Nephron progenitor cell (in vitro differentiated cells): Measurements from ENCODE around the gene LMX1B.

Source experiments
- DNase-seq: peaks from one replicate; pipeline ENCODE4 v3.0.0; 2021
- H3K27ac Mint-ChIP-seq: 2 replicates; pipeline ENCODE4 v1.8.0; 2021; ENCODE audit warnings: mild to moderate bottlenecking, moderate library complexity, mixed read lengths
- H3K27me3 Mint-ChIP-seq: 2 replicates; pipeline ENCODE4 v1.8.0; 2021; ENCODE audit warnings: mild to moderate bottlenecking, low read depth, mixed read lengths; ENCODE audit not compliant: poor library complexity
- H3K36me3 Mint-ChIP-seq: 2 replicates; pipeline ENCODE4 v1.8.0; 2021; ENCODE audit warnings: low read depth, mixed read lengths
- H3K4me1 Mint-ChIP-seq: 2 replicates; pipeline ENCODE4 v1.8.0; 2021; ENCODE audit warnings: mixed read lengths
- H3K4me3 Mint-ChIP-seq: 2 replicates; pipeline ENCODE4 v1.8.0; 2021; ENCODE audit warnings: mild to moderate bottlenecking, moderate library complexity, mixed read lengths
- H3K9me3 Mint-ChIP-seq: 2 replicates; pipeline ENCODE4 v1.8.0; 2021; ENCODE audit warnings: mild to moderate bottlenecking, moderate library complexity, mixed read lengths
- CTCF ChIP-seq: fragments of 200-600 bp; sonication (generic); IDR thresholded peaks from 2 replicates; pipeline ENCODE4 v1.5.0; 2021; ENCODE audit warnings: antibody characterized with exemption

LMX1B gene

GRCh38 chr9:126695186-126695585 is 81.5 kb downstream of the LMX1B start:
- peaks cover 5% of the 10 kb centered on the region for H3K36me3 Mint-ChIP-seq
- no peak for TF ChIP-seq CTCF
- H3K4me1 Mint-ChIP-seq, result peaks cover 35% of the 10 kb centered on the region
- H3K27ac Mint-ChIP-seq, result no peak overlapping the region
- no peaks in the 10 kb centered on the region for H3K9me3 Mint-ChIP-seq
- no peak for DNase-seq
- no peak overlapping the region for H3K4me3 Mint-ChIP-seq
- H3K27me3 Mint-ChIP-seq, result peaks cover 33% of the 10 kb centered on the region

GRCh38 chr9:126695701-126696400 is 82.1 kb downstream of the LMX1B start:
- Mint-ChIP-seq H3K4me1 (peaks cover 38% of the 10 kb centered on the region), H3K9me3 (no peaks in the 10 kb centered on the region), H3K4me3 (no peak overlapping the region), H3K27me3 (peaks cover 32% of the 10 kb centered on the region), H3K27ac (no peak overlapping the region), H3K36me3 (peaks cover 5% of the 10 kb centered on the region)
- TF ChIP-seq CTCF, result no peak
- no peak for DNase-seq

- DNase-seq, result no peak
- no peak overlapping the region for H3K27ac Mint-ChIP-seq
- TF ChIP-seq CTCF, result no peak
- H3K4me3 Mint-ChIP-seq, result no peak overlapping the region
- peaks cover 38% of the 10 kb centered on the region for H3K27me3 Mint-ChIP-seq
- no peaks in the 10 kb centered on the region for H3K9me3 Mint-ChIP-seq
- peaks cover 45% of the 10 kb centered on the region for H3K4me1 Mint-ChIP-seq
- peaks cover 5% of the 10 kb centered on the region for H3K36me3 Mint-ChIP-seq
These were observed 82.8 kb downstream of the LMX1B start for GRCh38 chr9:126696401-126697145.

GRCh38 chr9:126697330-126697729 is 83.6 kb downstream of the LMX1B start:
- no peak overlapping the region for H3K4me3 Mint-ChIP-seq

GRCh38 chr9:126698251-126698650 is 84.5 kb downstream of the LMX1B start:
- no peak for TF ChIP-seq CTCF
- peaks cover 5% of the 10 kb centered on the region for H3K36me3 Mint-ChIP-seq
- peaks cover 62% of the 10 kb centered on the region for H3K4me1 Mint-ChIP-seq

More at GRCh38 chr9:126697330-126697729, 83.6 kb downstream of the LMX1B start:
- no peak for TF ChIP-seq CTCF
- Mint-ChIP-seq H3K36me3 (peaks cover 5% of the 10 kb centered on the region), H3K27ac (no peak overlapping the region), H3K4me1 (peaks cover 53% of the 10 kb centered on the region), H3K9me3 (no peaks in the 10 kb centered on the region), H3K27me3 (peaks cover 40% of the 10 kb centered on the region)
- no peak for DNase-seq

More at GRCh38 chr9:126698251-126698650, 84.5 kb downstream of the LMX1B start:
- no peaks in the 10 kb centered on the region for H3K9me3 Mint-ChIP-seq
- DNase-seq, result no peak
- H3K27ac Mint-ChIP-seq, result no peak overlapping the region
- H3K4me3 Mint-ChIP-seq, result no peak overlapping the region
- H3K27me3 Mint-ChIP-seq, result peaks cover 49% of the 10 kb centered on the region
